HG03095 (cell line): ENCODE results near the gene FBXO24.
"Not testable (repeated sequence)": the region's sequence is repeated elsewhere in the genome, so short reads cannot be mapped to it uniquely, and the experiment has no call there.

Experiments
- ATAC-seq: cut with Tn5 transposase; IDR thresholded peaks from one replicate; pipeline ENCODE4 v1.9.1; 2021; ENCODE audit warnings: moderate library complexity; ENCODE audit not compliant: unreplicated experiment

Gene FBXO24

DNA sequence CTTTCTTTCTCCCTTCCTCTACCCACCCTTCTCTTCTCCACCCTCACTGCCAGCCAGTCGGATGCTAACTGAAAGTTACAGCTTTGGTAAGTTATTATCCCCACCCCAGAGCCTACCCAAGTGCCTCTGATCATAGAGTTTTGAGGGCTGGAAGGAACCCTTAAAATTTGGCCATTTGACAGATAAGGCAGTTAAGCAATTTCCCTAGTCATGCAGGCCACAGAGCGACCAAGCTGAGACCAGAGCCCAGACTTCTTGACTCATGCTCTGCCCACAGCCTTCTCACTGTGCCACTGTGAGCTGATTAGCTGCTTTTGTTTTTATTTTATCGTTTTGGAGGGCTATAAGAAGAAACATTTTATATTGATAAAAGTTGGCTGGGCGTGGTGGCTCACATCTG, 29.6 kb upstream of the FBXO24 start:
- no peak for ATAC-seq

DNA sequence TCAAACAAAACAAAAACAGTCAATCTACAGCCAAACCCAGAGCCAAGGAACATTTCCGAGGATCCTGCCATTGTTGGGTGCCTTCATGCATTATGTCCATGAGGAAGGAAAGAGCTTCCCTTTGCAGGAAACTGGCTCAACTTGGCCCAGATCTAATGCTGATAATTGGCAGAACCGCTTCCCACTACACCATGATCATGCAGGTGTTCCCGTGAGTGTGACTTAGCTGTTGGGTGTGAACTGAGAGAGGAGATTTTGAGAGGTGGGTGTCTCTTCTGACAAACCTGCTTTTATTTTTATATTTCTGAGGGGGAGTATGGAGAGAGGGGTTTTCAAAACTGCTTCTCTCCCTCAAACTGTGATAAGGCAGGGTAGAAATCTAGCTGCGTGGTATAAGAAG, 27.0 kb upstream of the FBXO24 start:
- no peak for ATAC-seq

DNA sequence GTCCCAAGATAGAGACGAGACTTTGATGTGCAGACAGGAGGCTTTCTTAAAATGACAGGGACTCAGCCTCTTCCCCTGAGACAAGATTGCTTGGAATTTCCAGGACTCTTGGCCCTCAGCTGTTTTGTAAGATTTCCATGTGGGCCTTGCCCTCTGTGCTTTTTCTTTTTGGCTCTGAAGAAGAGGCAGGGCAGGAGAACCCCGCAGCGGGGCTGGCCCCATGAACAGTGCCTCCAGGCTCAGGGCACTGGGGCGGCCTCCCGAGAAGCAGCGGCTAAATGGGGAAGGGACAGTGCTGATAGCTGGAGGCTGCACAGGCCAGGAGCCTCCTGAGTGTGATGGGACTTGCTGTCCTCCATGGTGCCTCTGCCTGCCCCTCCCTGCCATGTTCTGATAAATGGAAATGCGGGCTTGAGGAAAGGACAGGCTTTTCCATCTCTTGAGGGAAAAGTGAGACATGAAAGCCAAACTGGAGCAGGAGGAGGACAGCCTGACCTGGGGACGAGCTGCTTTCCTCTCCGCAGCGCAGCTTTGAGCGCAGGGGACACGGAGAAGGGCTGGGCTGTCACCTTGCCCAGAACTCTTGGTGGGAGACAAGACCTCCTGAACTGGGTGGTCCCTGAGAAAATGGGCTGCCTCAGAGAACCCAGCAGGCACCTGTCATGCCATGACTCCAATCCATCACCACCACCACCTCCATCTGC, 24.5 kb upstream of the FBXO24 start:
- ATAC-seq, result no peak

GRCh38 chr7:100562195-100563099, 23.7 kb upstream of the FBXO24 start:
- ATAC-seq, result no peak

- ATAC-seq, result no peak
Observed at GRCh38 chr7:100563100-100563564, 23.0 kb upstream of the FBXO24 start.

- no peak for ATAC-seq
Observed at GRCh38 chr7:100563809-100564400, 22.2 kb upstream of the FBXO24 start.

DNA sequence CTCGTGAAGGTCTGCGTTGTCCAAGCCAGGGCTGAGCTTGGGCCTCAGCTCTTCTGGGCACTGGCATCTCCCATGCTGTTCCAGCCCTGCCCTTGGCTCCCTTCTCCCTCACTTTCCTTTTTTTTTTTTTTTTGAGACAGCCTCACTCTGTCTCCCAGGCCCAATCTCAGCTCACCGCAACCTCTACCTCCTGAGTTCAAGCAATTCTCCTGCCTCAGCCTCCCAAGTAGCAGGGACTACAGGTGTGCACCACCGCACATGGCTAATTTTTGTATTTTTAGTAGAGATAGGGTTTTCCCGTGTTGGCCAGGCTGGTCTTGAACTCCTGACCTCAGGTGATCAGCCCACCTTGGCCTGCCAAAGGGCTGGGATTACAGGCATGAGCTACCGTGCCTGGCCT, 21.7 kb upstream of the FBXO24 start:
- not testable (repeated sequence) for ATAC-seq

- no peak for ATAC-seq
Observed at GRCh38 chr7:100565133-100565571, 21.0 kb upstream of the FBXO24 start.

DNA sequence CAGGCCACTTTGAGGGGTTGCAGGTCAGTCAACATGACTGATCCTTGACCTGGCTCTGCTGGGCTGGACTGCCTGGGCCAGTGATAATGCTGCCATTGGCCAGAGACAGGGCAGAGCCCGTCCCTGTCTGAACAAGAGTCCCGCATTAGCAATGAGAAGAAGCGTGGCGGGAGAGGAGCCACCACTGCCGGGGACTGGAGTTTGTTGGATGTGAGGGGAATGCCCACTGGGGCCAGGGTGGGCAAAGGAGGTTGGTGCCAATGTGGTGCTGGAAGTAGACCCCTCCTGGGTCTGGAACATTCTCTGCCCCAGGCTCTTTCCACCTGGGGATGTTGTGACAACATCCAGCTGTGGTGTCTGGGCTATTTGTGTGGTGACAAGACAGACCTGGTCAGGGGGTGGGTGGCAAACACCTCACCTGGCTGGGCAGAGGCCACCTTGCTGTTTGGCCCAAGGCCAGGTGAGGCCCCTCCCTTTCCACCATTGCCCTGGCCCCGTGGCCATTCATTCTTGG, 20.1 kb upstream of the FBXO24 start:
- ATAC-seq, result no peak

- no peak for ATAC-seq
Observed at GRCh38 chr7:100567031-100567730, 18.9 kb upstream of the FBXO24 start.

- no peak for ATAC-seq
Observed at GRCh38 chr7:100567751-100568175, 18.4 kb upstream of the FBXO24 start.

DNA sequence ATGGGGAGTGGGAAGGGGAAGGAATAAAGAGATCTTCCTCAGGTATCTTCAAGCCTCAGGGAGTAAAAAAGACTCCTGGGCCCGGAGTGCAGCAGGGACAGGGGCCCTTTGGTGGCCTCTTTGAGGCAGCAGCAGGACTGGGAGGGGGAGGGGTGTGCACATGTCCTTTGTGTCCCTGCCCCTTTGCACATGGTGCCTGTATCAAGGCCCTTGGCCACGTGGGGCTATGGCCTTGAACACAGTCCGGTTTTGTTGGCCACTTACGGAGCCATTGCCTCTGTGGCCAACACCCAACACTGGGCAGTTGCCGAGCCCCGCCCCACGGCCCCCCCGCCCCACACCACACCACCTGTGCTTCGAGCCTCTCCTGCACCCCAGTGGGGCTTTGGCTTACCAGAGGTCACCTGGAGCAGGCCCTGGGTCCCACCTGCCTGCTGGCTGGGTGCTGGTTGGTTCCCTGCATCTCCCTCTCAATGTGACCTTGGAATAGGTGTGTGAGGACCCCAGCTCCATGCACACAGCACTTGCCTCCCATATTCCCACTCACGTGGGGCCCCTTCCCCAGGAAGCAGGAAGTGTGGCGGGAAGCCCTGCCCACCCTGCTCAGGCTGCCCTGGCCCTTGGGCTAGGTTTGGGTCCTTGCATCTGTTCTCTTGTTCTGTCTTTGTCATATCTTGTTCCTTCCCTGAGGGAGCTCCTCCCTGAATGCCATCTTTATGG, 17.8 kb upstream of the FBXO24 start:
- no peak for ATAC-seq

- ATAC-seq, result no peak
Observed at GRCh38 chr7:100568896-100569844, 17.0 kb upstream of the FBXO24 start.

- ATAC-seq, result no peak
Observed at GRCh38 chr7:100570954-100571828, 14.9 kb upstream of the FBXO24 start.

- ATAC-seq, result no peak
Observed at GRCh38 chr7:100571829-100572116, 14.4 kb upstream of the FBXO24 start.

GRCh38 chr7:100572281-100572948, 13.7 kb upstream of the FBXO24 start:
- ATAC-seq, result no peak

DNA sequence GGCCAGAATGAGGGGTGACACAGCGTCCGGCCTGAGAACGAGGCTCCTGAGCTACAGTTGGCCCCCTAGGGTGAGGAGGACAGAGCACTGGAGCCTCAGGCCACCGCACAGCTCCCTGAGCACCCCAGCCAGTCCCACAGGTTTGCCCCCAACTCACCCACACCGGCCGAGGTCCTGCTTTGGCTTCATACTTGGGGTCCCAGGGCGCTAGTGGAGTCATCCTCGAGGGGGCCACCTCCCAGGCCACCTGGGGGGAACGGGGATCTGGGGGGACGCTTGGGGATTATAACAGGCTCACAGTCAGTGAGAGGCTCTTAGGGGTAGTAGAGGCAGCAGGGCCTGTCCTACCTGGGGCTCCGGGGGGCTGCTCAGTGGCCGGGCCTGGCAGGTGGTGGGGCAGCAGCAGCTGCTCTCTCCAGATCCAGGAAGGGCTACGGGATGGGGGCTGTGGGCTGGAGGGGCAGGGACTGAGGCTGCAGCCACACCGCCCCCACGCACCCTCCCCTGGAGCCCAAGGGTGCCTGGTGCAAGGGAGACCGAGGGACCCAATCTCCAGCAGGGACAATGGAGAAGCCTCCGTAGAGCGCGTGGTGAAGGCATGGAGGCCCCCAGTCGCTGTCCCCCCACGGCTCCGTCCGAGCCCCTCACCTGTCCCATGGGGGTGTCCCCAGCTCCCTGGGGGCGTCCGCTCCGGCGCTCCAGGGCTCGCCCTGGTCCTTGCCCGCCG, 13.0 kb upstream of the FBXO24 start:
- no peak for ATAC-seq
